OCI-M1 (cell line): ENCODE data around the gene MTMR1.

Experiments
- DNase-seq: peaks from one replicate; lab custom pipeline; 2025; lab: John Stamatoyannopoulos, UW

The MTMR1 gene

DNA sequence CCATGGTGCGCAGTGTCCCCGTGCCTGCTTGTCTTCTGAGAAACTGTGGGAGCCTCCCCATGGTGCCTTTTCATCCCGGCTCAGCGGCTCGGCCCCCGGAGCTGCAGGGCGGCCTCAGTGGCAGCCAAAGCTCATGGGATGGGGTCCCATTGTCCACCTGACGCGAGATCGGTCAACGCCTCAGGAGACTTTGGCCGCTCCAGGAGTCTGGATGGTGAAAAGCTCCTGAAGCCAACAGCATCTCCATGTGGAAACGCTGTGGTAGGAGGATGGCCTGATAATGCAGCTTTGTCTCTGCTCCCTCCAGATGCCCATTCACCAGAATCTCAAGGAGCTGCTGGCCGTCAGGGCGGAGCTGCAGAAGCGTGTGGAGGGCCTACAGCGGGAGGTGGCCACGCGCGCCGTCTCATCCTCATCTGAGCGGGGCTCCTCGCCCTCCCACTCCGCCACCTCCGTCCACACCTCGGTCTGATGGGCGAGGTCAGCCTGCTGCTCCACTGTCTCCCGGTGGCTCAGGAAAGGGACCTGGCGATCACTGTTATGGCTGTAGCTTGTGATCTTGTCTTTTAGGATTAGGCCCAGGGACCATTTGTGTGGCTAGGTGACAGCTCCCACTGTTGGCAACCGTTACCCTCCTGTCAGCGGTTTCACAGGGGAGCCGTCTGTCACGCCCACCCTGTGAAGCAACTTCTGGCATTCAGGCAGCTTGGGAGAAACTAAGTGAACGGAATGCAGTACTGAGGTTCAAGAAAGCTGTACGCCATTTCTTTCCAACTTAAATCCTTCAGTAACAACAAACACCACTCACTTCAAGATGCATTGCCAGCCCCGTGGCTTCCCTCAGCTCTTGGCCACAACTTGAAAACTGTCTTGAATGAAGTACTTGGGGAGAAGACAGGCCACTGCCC lies 69.3 kb downstream of the MTMR1 start:
- DNase-seq, result no peak

DNA sequence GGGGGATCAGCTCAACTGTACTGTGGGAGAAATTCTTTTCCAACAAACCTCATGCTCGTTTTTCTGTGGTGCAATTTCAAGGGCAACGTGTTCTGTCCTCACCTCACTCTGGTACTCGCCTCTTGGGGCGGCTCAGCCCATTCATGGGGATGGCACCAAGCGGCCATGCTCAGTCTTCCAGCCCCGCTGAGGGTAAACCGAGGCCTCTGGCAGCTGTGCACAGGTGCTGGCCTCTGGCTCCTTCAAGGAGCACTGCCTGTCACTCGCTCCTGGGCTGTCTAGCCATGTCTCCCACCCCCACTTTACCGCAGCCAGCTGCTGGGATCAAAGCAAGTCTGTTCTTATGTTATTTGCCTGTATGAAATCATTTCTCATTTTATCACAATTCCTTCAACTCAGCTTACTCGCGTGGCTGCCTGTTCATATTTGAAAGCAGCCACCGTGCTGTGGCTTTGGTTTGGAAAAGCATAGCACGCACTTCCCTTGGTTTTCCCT lies 70.2 kb downstream of the MTMR1 start:
- DNase-seq, result no peak

DNA sequence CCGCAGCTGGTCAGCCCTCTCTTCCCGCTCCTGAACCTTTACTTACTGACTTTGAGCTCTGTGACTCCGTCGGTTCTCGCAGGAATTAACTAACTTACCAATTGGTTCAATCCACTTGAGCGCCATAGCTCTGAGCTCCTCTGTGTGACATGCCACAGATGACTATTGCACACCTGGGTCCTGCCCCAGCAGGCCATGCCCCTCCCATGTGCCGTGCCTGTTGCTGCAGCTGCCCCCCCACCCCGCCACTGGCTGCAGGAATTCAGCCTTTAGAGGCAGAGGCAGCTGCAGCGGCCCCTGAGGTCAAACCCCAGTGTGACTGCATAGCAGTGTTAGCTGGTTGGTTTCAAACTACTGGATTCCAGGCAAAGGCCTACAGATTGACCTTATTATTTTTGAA lies 70.6 kb downstream of the MTMR1 start:
- no peak for DNase-seq

GRCh38 chrX:150765237-150765636 lies 72.0 kb downstream of the MTMR1 start:
- no peak for DNase-seq

- no peak for DNase-seq
These were observed 72.7 kb downstream of the MTMR1 start for GRCh38 chrX:150765782-150766350.

DNA sequence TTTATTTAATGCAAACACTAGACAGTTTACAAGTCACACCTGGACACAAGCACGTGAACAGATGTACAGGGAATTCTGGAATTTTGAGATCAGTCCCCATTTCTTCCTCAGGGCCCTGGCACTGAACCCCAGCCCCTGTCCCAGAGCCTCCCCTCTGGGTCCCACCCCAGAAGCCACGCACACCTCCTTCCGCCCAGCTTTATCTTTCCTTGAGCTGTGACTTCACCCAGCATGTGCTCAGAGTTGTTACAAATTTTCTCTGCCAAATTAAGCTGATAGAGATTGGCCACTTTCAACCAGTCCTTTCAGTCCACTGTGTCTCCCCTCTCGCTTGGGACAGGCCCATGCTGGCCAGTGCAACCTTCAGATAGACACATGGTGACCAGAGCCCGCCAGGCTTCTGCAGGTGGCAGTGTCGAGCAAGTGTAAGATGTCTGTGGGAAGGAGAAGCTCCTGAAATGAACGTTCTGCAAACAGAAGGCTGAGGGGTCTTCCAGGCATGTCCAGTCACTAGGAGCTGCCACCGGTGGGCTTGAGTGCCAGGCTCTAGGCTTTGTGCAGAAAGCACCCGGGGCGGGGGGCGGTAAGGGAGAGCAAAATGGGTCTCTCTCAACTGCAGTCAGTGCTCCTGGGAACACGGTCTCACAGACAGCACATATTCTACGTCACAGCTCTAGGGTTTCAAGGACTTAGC lies 73.3 kb downstream of the MTMR1 start:
- peak; percentile 7 for DNase-seq

DNA sequence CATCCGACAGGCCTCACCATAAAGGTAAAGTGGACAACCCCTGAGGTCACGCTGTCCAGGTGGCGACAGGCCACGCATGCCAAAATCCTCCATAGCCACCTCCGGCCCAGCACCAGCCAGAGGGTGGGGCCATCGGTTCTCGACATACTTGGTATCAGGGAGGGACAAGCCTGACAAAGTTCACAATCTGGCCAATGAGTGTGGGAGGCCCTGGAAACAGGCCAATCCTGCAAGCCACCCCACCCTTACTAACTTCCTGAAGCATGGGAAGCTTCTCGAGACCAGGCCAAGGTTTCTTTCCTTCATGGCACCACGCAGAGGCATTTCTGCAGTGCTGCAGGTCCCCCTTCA lies 73.8 kb downstream of the MTMR1 start:
- DNase-seq, result no peak

- DNase-seq, result peak; percentile 1
These were observed 74.4 kb downstream of the MTMR1 start for GRCh38 chrX:150767475-150768131.

DNA sequence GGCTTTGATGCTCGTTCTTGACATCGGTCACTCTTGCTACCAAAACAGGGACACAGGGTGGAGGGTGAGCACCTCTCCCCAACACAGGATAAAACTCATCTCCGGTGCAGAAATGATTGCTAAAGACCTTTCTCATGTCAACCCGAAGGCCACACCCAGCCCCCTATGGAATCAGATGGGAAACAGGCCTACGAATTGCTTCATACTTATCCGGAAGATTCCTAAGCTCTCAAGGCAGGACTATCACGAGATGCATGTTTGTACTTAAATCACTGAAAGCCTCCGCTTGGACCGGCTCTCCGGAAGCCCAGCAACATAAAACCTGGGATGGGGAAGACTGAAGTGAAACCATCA lies 74.9 kb downstream of the MTMR1 start:
- no peak for DNase-seq

- no peak for DNase-seq
These were observed 75.5 kb downstream of the MTMR1 start for GRCh38 chrX:150768580-150769190.

DNA sequence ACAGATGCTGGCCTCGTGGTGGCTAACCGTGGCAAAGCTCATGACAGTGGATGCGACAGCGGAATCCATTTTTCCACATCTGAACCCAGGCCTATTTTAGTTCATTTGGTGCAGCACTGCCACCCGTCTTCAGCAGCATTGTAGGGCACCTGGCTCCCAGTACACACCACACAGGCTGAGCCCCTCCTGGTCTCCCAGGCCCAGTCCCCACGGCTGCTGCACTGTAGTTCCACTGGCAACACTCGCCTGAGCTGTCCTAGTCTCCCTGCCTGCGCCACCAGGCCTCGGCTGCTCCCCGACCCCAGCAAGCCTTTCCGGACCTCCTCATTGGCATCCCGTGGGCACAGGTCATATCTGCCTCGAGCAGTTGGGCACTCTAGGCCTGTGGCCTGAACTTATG lies 76.2 kb downstream of the MTMR1 start:
- DNase-seq, result no peak

DNA sequence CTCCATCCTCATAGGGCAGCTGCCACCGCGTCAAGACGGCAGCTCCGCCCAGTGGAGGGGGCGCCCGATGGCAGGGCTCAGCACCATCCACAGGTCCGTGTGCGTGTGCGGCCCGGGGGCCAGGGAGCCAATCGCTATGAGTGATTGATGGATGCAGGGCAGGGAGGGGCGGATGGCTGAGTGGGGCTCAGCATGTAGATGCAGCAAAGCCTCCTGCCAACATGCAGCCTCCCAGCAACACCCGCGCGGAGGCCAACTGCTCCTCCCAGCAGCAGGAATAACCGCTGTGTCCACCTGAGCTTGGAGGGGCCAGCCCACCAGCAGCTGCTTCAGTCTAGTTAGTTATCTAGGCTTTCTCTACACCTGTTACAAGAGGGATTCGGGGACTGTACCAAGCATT lies 77.4 kb downstream of the MTMR1 start:
- no peak for DNase-seq

GRCh38 chrX:150771116-150771515 lies 77.9 kb downstream of the MTMR1 start:
- DNase-seq, result no peak

GRCh38 chrX:150772150-150772970 lies 79.2 kb downstream of the MTMR1 start:
- DNase-seq, result peak; percentile 78

DNA sequence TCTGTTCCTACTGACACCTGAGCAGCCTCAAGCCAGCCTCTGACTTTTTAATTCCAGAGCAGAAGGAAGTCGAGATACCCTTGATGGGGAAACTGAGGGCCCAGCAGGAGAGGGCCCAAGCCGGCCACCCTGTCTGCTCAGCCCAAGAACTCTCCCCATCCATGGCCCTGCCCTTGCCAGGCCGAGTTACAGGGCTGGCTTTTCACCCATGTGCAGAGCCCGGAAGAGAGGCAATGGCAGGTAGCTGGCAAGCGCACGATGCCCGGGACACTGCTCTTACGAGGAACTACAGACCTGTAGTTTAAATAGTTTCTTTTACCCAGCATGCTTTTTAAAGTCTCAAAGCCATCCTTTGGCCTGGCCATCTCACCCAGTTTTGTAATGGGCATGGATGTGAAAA lies 79.9 kb downstream of the MTMR1 start:
- DNase-seq, result no peak

DNA sequence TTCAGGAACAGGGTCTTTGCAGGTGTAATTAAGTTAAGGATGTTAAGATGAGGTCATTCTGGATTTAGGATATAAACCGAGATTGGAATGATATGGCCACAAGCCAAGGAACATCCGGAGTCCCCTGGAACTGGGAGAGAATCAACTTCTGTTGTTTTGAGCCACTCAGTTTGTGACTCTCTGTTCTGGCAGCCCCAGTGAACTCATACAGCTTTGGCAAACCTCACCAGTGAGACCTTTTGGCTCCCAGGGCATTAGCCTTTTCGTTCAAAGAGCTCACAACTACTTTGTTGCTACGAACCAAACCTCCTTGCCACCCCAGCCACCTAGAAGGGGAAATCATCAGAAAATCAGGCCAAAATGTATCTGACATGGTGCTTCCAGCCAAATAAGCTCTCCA lies 80.4 kb downstream of the MTMR1 start:
- DNase-seq, result no peak

DNA sequence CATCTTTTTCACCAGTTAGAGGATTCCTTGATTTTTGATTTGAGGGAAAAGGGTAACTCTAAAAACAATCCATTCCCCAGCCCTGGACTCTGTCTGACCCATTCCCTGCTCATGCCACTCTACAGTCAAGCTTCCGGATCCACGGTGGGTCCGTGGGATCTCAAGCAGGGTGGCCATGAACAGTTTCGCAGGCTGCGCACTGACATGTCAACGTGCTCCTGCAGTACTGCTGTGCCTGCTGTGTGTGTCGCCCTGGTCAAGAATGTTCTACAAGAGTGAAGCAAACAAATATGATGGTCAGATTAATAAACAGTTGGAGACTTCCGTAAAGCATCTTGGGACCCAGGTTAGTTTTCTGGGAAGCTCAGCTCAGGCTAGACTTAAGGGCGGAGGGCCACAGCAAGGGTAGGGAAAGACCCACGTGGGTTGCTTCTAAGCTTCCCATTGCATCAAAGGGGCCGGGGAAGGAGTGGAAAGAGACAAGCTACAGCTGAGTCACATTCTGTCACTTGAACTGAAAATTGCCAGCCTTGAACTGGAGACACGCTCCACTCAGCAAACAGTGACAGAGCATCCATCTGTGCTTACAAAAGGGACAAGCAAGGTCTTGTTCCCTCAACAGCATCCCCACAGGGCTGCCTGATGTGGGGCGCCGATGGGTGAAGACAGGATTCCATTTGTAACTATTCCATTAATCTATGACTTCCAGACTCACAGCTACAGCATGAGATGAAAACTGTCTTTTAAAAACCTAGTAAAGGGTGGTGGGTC lies 81.8 kb downstream of the MTMR1 start:
- DNase-seq, result no peak

- DNase-seq, result no peak
These were observed 82.6 kb downstream of the MTMR1 start for GRCh38 chrX:150775569-150776350.

DNA sequence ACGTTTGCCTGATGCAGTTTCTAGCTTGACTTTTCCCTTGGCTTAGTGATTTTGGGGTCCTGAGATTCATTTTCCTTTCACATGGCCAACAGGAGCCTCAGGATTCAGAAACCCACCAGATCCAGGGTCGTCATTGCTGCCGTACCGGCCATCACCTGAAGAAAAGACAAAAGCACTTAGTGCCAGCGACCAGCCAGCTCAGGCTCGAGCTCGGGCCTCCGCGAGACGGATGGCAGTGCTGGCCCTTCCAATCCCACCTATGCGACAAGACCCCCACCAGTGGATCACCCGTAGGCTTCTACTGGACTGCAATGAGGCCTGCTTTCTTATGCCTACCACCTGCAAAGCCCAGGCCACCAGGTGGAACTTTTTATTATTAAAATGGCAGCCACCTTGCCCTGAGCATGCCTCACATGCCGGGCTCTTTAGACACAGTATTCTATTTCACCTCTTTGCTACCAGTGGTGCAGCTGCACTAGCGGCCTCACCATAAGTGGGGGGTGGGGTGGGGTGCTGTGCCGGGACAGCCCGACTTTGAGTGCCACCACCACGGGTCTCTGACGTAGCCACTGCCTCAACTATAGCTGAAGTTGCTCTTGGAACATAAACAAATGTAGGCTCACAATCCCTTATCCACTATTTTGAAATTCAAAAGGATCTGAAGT lies 84.3 kb downstream of the MTMR1 start:
- DNase-seq, result no peak
